GM18909 (cell line): ENCODE data around the gene CLDN9.
A peak's percentile ranks its signal among the peaks of the same experiment; 100 is the strongest.

Experiments used
- ATAC-seq: cut with Tn5 transposase; IDR thresholded peaks from one replicate; pipeline ENCODE4 v1.9.1; 2021; ENCODE audit warnings: mild to moderate bottlenecking; ENCODE audit not compliant: unreplicated experiment, poor library complexity

CLDN9 gene

DNA sequence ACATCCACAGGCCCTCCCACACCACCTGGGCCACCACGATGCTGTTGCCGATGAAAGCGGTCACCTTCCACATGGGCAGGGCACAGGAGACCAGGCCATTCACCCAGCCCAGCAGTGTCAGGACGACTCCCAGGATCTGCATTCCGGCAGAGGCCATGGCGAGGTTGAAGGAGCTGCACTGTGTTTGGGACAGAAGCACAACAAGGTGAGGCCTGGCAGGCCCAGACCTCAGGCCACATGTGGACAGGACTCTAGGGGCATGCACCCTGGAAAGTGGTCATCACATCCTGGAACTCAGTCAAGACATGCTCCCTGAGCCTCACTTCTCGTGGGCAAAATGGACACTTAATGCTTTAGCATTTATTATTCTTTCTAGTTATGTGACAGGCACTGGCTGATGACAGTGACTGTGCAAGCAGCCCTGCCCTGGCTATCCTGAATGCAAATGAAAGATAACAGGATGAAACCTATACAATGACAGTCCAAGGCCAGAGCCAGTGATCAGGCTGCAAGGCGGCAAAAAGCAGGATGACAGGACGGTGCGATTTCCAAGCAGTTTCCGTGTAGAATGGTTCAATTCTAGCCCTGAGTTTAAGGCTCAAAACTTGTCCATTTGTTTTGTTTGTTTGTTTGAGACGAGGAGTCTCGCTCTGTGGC is 3.3 kb downstream of the CLDN9 start:
- no peak for ATAC-seq

DNA sequence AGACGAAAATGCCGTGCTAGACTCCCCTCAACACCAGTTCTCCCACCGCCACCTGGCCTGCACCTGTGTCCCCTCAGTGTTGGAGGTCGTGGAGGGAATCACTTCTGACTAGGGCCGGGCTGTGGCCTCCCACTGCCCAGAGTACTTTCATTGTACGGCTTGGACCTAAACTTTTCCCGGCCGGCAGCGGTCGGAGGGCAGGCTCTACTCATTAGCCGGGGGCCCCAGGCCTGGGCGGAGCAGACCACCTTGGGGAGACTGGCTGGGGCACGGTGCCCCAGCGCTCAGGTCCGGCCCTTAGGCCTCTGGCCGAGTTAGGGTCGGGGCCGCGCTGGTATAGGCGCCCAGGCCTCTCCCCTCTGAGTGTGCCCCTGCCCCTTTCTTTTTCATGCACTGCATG is 4.6 kb downstream of the CLDN9 start:
- ATAC-seq, result no peak

DNA sequence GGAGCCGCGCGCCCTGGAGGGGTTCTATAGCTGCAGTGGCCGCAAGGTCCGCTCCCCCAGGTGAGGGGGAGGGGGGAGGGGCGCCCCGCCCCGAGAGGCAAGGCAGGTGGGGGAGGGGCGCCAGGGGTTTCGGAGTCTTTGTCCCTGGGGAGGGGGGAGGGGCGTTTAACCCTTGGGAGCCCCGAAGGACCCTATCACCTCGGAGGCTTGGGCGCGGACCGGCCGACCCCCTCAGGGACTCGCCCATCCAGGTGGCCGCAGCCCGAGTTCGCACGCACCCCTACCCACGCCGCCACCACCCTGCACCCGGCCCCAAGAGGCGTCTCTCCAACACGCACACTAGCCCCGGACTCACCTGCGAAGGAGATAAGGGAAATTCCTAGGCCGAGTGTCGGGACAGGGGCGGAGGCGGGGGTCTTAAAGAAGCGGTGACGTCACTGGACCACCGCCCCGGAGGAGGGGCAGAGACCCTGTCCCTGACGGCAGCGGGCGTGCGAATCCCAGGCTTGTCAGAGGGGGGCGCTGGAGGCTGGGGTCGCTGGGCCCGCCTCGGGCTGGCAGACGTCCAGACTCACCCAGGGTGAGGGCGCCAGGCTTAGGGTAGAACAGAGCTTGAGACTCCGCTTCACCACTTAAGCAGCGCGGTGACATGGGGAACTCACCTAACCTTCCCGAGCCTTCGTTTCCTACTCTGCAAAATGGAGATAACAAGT is 5.2 kb downstream of the CLDN9 start, which contains the start of gene CLDN6:
TSS of gene CLDN6 (minus strand) at position 390 of the 713 bp plus-strand sequence. CDS start 2,162 bp downstream, outside the sequence.
- no peak for ATAC-seq

DNA sequence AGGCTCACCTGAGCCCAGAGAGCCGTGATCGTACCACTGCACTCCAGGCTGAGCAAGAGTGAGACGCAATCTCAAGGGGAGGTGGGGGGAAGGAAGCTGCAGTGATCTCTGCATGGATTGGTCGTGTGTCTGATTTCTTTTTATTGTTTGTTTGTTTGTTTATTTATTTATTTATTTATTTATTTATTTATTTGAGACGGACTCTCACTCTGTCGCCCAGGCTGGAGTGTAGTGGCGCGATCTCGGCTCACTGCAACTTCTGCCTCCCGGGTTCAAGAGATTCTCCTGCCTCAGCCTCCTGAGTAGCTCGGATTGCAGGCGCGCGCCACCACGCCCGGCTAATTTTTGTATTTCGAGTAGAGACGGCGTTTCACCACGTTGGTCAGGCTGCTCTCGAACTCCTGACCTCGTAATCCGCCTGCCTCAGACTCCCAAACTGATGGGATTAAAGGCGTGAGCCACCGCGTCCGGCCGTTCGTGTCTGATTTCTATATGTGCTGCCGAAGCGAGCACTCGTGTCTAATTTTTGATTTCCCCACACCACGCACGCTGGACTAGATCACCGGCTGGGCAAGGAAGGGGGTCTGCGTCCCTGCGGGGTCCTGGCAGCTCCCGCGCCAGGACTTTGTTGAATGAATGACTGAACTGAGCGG is 7.0 kb downstream of the CLDN9 start:
- ATAC-seq, result no peak

DNA sequence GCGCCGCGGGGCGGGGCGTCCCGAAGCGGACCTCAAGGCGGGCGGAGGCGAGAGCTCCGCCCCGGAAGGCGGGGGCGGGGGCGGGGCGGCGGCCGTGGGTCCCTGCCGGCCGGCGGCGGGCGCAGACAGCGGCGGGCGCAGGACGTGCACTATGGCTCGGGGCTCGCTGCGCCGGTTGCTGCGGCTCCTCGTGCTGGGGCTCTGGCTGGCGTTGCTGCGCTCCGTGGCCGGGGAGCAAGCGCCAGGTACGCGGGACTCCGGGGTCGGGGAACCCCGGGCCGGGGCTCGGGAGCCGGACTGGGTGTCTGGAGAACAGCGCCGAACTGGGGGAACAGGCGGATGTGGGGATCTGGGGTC is 7.5 kb downstream of the CLDN9 start, which contains the start of gene TNFRSF12A:
TSS of gene TNFRSF12A (plus strand) at position 122 of the 357 bp plus-strand sequence. CDS start at position 152, 30 bp downstream.
- ATAC-seq, result no peak

DNA sequence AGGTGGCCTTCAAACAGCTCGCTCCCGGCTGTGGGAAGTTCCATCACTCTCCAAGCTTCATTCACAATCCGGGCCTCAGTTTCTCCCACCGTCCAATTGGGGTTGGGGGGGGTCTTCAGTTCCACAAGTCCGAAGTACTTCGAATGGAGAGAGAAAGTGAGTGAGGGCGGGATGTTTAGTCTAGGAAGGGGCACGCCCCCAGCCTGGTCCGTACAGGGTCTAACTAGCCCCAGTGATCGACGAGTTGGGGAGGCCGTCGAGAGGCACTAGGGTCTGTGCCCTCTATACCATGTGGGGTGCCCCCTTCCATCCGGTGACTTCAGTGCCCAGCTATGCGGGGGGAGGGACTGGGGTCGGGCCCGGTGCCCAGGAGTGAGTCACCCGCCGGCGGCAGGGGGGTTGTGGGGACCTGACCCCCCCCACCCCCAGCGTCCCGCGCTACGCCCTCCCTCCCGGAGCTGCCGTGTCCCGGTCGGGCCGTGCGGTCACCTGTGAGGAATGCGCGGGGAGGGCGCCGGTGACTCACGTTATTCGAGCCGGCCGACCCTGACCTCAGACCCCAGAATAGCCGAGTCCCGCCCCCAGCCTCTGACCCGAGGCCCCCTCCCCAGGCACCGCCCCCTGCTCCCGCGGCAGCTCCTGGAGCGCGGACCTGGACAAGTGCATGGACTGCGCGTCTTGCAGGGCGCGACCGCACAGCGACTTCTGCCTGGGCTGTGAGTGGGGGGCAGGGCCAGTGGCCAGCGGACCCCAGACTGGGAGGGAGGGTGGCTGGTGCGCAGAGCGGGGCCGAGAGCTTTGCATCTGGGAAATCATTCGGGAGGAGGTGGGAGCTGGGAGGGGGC is 8.1 kb downstream of the CLDN9 start:
- no peak for ATAC-seq

DNA sequence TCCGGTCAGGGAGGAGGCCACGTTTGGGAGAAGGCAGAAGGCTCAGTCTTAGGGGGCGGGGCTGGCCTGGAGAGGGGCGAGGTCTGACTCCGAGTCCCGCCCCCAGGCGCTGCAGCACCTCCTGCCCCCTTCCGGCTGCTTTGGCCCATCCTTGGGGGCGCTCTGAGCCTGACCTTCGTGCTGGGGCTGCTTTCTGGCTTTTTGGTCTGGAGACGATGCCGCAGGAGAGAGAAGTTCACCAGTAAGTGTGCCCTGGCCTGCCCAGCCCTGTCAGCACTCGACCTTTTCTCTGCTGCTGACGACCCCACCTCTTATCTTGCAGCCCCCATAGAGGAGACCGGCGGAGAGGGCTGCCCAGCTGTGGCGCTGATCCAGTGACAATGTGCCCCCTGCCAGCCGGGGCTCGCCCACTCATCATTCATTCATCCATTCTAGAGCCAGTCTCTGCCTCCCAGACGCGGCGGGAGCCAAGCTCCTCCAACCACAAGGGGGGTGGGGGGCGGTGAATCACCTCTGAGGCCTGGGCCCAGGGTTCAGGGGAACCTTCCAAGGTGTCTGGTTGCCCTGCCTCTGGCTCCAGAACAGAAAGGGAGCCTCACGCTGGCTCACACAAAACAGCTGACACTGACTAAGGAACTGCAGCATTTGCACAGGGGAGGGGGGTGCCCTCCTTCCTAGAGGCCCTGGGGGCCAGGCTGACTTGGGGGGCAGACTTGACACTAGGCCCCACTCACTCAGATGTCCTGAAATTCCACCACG is 8.9 kb downstream of the CLDN9 start:
- ATAC-seq, result no peak

DNA sequence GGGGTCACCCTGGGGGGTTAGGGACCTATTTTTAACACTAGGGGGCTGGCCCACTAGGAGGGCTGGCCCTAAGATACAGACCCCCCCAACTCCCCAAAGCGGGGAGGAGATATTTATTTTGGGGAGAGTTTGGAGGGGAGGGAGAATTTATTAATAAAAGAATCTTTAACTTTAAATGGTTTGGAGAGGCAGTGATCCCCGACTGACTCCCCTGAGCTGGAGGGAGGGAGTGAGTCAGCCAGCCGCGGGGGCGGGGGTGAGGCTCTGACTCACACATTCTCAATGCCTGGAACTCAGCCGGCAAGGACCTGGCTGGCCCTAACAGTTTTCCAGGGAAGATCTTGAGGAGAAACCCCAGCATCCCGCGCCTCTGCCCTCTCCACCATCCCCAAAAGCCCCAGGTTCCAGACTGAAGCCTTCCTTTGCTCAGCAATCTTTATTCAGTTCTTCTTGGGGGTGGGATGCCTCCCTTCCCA is 9.5 kb downstream of the CLDN9 start:
- ATAC-seq, result no peak

DNA sequence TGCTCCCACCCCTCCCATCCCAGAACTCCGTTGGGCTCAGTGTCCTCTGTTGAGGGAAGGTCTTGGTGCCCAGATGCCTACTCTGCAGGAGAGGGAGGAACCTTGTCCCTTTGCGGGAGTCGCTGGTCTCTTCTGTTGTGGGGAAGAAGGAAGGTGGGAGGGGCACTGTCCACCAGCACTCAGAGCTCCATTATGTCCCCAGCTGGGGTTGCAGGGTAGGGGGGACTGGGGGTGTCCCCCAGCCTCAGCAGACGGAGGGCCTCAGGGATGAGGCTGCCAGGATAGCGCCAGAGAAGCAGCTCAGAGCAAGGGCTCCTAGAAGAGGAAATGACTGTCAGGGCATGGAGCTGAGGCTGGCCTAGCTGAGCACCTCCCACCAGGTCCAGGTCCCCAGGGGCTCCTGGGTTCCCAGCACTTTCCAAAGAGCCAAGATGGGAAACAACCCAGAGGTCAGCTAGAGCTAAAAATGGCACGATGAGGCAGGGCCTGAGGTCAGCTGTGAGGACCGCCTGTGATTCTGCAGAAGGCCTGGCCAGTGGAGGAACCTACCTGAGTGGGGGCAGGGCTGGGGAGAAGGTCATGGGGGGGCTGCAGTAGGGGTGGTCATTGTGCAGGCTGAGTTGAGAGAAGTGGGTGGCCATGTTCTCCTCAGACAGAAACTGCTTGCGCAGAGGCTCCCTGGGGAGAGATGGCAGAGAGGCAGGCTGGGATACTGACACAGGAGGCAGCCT is 10.1 kb downstream of the CLDN9 start:
- no peak for ATAC-seq

DNA sequence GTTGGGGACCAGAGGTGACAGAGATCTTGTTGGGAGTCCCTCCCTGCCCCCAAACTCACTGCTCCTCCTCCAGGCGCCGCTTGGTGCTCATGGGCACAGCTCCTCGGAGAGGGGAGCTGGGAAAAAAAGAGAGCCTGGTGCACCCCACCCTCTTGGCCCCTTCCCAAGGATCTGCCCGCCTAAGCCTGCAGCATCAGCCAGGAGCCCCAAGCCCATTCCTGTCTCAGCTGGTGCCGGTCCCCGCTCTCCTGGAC is 10.6 kb downstream of the CLDN9 start:
- no peak for ATAC-seq

DNA sequence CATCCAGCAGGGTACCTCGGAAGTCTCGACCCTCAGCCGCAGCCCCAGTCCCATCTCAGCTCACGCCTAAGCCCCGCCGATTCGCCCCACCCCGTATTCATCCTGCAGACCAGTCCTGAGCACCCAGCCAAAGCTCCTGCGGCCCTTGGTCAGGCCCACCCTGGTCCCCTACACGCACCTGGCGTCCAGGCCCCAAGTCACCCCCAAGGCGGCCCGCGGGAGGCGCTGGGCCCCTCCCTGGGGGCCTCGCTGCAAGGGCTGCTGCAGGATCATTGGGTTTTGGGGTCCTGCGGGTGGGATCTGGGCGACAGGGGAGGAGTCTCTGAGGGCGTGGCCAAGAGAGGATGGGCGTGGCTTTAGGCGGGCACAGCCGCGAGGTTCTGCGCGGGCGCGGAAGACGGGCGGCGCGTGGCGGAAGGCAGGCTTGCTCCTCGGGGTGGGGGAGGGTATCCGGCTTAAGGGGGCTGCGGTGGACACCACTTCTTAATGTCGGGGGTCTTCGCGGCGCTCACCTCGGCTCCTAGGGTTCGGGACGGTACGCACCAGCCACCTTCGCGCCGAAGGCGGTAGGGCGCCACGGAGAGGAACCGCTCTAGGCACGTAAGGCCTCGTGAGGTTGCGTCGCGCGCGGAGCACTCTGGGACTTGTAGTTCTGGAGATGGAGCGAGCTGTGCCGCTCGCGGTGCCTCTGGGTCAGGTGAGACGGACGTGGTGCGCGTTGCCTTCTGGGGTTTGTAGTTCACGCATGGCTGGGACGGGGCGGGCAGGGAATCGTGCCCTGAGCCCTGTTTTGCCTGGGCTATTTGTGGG is 11.2 kb downstream of the CLDN9 start, which contains the start of the genes HCFC1R1 and THOC6:
TSS of gene HCFC1R1 (minus strand) at position 274 of the 810 bp plus-strand sequence. CDS start at position 273, 1 bp downstream.
TSS of gene THOC6 (plus strand) at position 367 of the 810 bp plus-strand sequence. CDS start at position 659, 292 bp downstream.
- ATAC-seq, result peak; percentile 72

DNA sequence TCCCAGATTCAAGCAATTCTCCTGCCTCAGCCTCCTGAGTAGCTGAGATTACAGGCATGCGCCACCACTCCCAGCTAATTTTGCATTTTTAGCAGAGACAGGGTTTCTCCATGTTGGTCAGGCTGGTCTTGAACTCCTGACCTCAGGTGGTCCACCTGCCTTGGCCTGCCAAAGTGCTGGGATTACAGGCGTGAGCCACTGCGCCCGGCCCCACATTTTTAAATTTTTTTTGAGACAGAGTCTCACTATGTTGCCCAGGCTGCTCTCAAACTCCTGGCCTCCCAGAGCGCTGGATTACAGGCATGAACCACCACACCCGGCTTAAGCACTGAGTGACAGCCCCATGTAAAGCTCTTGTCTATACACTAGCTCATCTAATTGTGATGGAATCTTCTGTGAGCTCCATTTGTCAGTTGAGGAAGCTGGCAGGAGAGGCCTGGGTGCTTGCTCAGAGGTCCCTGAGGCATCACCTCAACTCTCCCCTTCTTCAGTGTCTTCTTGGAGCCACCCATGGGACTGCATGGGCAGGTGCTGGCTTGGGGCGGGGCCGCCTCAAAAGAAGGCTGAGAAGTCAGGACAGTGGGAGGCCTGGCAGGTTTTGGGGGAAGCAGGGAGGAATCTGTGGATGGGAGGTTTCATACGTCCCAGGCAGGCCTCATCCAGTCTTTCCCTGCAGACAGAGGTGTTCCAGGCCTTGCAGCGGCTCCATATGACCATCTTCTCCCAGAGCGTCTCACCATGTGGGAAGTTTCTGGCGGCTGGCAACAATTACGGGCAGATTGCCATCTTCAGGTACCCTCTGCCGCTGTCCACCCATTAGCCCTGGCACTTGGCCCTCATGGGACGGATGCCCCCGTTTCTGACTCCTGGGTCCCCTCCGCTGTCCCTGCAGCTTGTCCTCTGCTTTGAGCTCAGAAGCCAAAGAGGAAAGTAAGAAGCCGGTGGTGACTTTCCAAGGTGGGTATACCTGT is 12.6 kb downstream of the CLDN9 start:
- ATAC-seq, result no peak

DNA sequence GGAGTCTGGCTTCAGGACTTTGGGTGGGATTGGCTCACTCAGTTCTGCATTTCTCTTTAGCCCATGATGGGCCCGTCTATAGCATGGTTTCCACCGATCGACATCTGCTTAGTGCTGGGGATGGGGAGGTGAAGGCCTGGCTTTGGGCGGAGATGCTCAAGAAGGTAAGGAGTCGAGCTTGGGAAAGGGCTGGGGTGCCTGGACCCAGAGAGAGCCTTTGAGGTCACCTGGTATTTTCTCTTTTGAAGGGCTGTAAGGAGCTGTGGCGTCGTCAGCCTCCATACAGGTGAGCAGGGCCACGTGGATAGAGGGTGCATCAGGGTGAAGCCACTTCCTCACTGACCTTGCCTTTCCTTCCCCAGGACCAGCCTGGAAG is 13.3 kb downstream of the CLDN9 start:
- no peak for ATAC-seq

DNA sequence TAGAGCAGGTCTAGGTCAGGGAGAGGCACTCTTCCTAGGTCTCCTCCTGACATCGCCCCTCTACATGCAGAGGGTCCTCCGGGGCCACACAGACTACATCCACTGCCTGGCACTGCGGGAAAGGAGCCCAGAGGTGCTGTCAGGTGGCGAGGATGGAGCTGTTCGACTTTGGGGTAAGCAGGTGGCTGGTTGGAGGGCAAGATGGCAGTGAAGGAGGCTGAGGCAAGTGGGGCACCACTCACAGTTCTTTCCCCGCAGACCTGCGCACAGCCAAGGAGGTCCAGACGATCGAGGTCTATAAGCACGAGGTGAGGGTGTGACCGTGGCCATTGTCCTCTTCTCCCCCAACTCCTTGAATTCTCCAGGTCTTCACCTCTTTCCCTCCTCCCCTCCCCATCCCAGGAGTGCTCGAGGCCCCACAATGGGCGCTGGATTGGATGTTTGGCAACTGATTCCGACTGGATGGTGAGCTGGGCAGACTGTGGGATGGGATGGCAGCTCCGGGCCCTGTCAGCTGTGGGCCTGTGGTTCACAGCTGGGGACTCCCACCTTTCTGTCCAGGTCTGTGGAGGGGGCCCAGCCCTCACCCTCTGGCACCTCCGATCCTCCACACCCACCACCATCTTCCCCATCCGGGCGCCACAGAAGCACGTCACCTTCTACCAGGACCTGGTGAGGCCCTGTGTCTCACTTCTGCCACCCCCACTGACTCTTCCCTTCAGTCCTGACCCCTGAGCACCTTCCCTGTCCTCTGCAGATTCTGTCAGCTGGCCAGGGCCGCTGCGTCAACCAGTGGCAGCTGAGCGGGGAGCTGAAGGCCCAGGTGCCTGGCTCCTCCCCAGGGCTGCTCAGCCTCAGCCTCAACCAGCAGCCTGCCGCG is 14.1 kb downstream of the CLDN9 start:
- ATAC-seq, result no peak

DNA sequence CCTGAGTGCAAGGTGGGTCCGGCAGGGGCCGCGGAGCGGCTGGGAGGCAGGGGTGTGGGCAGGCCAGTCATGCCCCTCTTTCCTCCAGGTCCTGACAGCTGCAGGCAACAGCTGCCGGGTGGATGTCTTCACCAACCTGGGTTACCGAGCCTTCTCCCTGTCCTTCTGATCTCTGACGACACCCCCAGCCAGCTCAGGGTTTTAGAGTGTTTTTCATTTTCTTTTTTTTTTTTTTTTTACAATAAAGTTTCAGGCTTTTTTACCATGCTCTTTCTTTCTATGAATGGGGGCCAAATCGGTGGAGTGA is 14.7 kb downstream of the CLDN9 start:
- ATAC-seq, result no peak

DNA sequence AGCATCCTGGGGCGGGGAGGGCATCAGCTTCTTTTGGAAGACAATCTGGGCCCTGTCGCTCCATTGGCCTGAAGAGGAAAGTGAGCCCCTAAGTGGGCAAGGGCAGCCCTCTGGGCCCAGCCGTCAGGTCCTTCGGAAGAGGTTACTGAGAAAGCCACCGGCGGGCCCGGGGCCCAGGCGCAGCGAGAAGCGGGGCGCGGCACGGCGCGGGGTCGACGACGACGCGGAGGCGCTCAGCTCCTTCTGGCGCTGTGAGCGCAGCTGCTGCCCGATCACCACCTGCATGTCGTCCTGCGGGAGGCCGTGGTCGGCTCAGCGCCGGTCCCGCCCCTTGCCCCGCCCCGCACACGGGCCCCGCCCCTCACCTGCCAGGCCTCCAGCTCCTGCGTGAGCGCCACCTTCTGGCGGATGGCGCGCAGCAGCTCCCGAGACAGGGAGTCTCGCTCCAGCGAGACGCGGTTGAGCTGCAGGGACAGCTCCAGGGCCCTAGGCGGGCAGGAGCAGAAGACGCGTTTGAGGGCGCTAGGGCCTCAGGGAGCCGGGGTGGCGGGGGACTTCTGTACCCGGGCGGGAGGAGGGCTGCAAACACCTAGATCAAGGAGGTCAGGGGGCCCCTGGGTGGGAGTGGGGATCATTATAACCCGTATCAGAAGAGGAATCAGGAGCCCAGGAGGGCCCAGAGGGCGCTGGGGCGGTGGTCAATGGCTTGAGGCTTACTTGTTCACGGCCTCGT is 15.4 kb downstream of the CLDN9 start:
- ATAC-seq, result no peak
